ENCODE measurements around the gene COX7A1. TPM values are rescaled to one million over a fixed set of nuclear protein-coding genes. Genes with fewer than 3 reads are reported as not detected.

The COX7A1 gene
- total RNA-seq, 2 experiments from 2014 or later: not detected

GRCh38 chr19:36108684-36109083 is 43.6 kb downstream of the COX7A1 start:
- H3K36me3 Mint-ChIP-seq: peaks cover 14% of the 10 kb centered on the region
- H3K9me3 Mint-ChIP-seq: no peaks in the 10 kb centered on the region
- ChIA-PET CTCF (interaction anchor here (0.6 kb wide), 1 partner anchor 46 kb away, joined by 3 read pairs; no protein-coding TSS in a partner anchor), POLR2A (no interaction called here)
- DNase-seq: no peak
- no peak overlapping the region for H3K27ac Mint-ChIP-seq
- H3K4me3 Mint-ChIP-seq: no peak overlapping the region
- H3K27me3 Mint-ChIP-seq: no peaks in the 10 kb centered on the region
- H3K4me1 Mint-ChIP-seq (ENCODE audit: low read depth): peaks cover 10% of the 10 kb centered on the region
- intact Hi-C loops (cut with micrococcal nuclease): no loop called here

GRCh38 chr19:36106991-36107390 is 45.3 kb downstream of the COX7A1 start:
- Mint-ChIP-seq H3K27ac (no peak overlapping the region), H3K27me3 (no peaks in the 10 kb centered on the region), H3K36me3 (peaks cover 11% of the 10 kb centered on the region), H3K9me3 (no peaks in the 10 kb centered on the region), H3K4me1 (ENCODE audit: low read depth) (no peaks in the 10 kb centered on the region), H3K4me3 (no peak overlapping the region)
- DNase-seq: no peak
- intact Hi-C loops (cut with micrococcal nuclease): no loop called here
- ChIA-PET CTCF (interaction anchor here (0.5 to 1.6 kb wide), 2 partner anchors 21 to 268 kb away, joined by 4 to 5 read pairs; no protein-coding TSS in a partner anchor), POLR2A (interaction anchor here (1.6 kb wide), 1 partner anchor 8 kb away, joined by 4 read pairs; the partner anchor contains the start of genes POLR2I and TBCB)

GRCh38 chr19:36106441-36106840 is 45.8 kb downstream of the COX7A1 start:
- no peaks in the 10 kb centered on the region for H3K4me1 Mint-ChIP-seq (ENCODE audit: low read depth)
- intact Hi-C loops (cut with micrococcal nuclease): no loop called here
- ChIA-PET POLR2A (interaction anchor here (1.6 kb wide), 1 partner anchor 9 kb away, joined by 4 read pairs; the partner anchor contains the start of genes POLR2I and TBCB), CTCF (interaction anchor here (1.6 kb wide), 1 partner anchor 21 kb away, joined by 5 read pairs; no protein-coding TSS in a partner anchor)
- H3K4me3 Mint-ChIP-seq: no peak overlapping the region
- H3K9me3 Mint-ChIP-seq: no peaks in the 10 kb centered on the region
- peaks cover 11% of the 10 kb centered on the region for H3K36me3 Mint-ChIP-seq
- no peak overlapping the region for H3K27ac Mint-ChIP-seq
- no peak for DNase-seq
- H3K27me3 Mint-ChIP-seq: no peaks in the 10 kb centered on the region

GRCh38 chr19:36103842-36104552 is 48.2 kb downstream of the COX7A1 start:
- H3K4me3 Mint-ChIP-seq: no peak overlapping the region
- POLR2A ChIA-PET: interaction anchor here (1.5 kb wide), 1 partner anchor 11 kb away, joined by 5 read pairs; the partner anchor contains the start of genes POLR2I and TBCB
- H3K27me3 Mint-ChIP-seq: no peaks in the 10 kb centered on the region
- DNase-seq: no peak
- CTCF ChIA-PET: no interaction called here
- H3K9me3 Mint-ChIP-seq: no peaks in the 10 kb centered on the region
- no peaks in the 10 kb centered on the region for H3K4me1 Mint-ChIP-seq (ENCODE audit: low read depth)
- intact Hi-C loops (cut with micrococcal nuclease): no loop called here
- H3K36me3 Mint-ChIP-seq: peaks cover 11% of the 10 kb centered on the region
- no peak overlapping the region for H3K27ac Mint-ChIP-seq

- Mint-ChIP-seq H3K4me1 (ENCODE audit: low read depth) (no peaks in the 10 kb centered on the region), H3K9me3 (no peaks in the 10 kb centered on the region), H3K27me3 (no peaks in the 10 kb centered on the region), H3K27ac (no peak overlapping the region), H3K4me3 (no peak overlapping the region), H3K36me3 (peaks cover 11% of the 10 kb centered on the region)
- POLR2A ChIA-PET: interaction anchor here (1.5 kb wide), 1 partner anchor 12 kb away, joined by 5 read pairs; the partner anchor contains the start of genes POLR2I and TBCB
- intact Hi-C loops (cut with micrococcal nuclease): no loop called here
- no peak for DNase-seq
- CTCF ChIA-PET: no interaction called here
Measured at GRCh38 chr19:36103040-36103626, 49.1 kb downstream of the COX7A1 start.

GRCh38 chr19:36101550-36102327 is 50.5 kb downstream of the COX7A1 start:
- Mint-ChIP-seq H3K27ac (no peak overlapping the region), H3K36me3 (peaks cover 18% of the 10 kb centered on the region), H3K4me3 (no peak overlapping the region), H3K27me3 (no peaks in the 10 kb centered on the region), H3K9me3 (no peaks in the 10 kb centered on the region), H3K4me1 (ENCODE audit: low read depth) (no peaks in the 10 kb centered on the region)
- intact Hi-C loops (cut with micrococcal nuclease): no loop called here
- POLR2A ChIA-PET: no interaction called here
- no peak for DNase-seq
- CTCF ChIA-PET: no interaction called here

Other genes starting within 250 kb of the COX7A1 start
- 10 to 100 TPM; 50.7 to 52.9 TPM for gene HCST, start 249.9 kb downstream of the COX7A1 start, total RNA-seq
- gene TYROBP, start 244.2 kb downstream of the COX7A1 start, total RNA-seq: not detected
- 1 to 10 TPM; 8.7 to 9.1 TPM for gene LRFN3, start 216.1 kb downstream of the COX7A1 start, total RNA-seq
- gene SDHAF1, start 157.3 kb downstream of the COX7A1 start, total RNA-seq: 10 to 100 TPM; 15.8 to 18.9 TPM
- gene SYNE4, start 143.6 kb downstream of the COX7A1 start, total RNA-seq: 1 to 10 TPM; 2.0 to 2.9 TPM
- 10 to 100 TPM; 40.9 to 44.7 TPM for gene ALKBH6, start 138.2 kb downstream of the COX7A1 start, total RNA-seq
- under 1 TPM; 0.12 to 0.44 TPM for gene CLIP3, start 119.6 kb downstream of the COX7A1 start, total RNA-seq
- gene THAP8, start 98.2 kb downstream of the COX7A1 start, total RNA-seq: 1 to 10 TPM; 2.1 to 2.2 TPM
- gene WDR62, start 97.5 kb downstream of the COX7A1 start, total RNA-seq: 10 to 100 TPM; 16.8 to 17.7 TPM
- gene OVOL3, start 41.3 kb downstream of the COX7A1 start, total RNA-seq: not detected
- gene POLR2I, start 37.6 kb downstream of the COX7A1 start, total RNA-seq: 10 to 100 TPM; 84.1 to 84.8 TPM
- 100 to 1,000 TPM; 134 to 137 TPM for gene TBCB, start 37.0 kb downstream of the COX7A1 start, total RNA-seq
- 100 to 1,000 TPM; 430 to 447 TPM for gene CAPNS1, start 12.4 kb downstream of the COX7A1 start, total RNA-seq
- 1 to 10 TPM; 2.2 to 2.3 TPM for gene ZNF565, start 62.2 kb upstream of the COX7A1 start, total RNA-seq
- gene ZNF146, start 62.7 kb upstream of the COX7A1 start, total RNA-seq: 10 to 100 TPM; 82.5 to 86.5 TPM
- gene ZFP14, start 226.8 kb upstream of the COX7A1 start, total RNA-seq: 1 to 10 TPM; 1.6 to 2.3 TPM

Data from activated CD4-positive, alpha-beta memory T cell treated with anti-CD3 and anti-CD28 coated beads for 36 hours (primary cell).